CD4-positive, alpha-beta T cell treated with Interleukin-2 at 100 ng/mL for 4 hours (primary cell): ENCODE results near the gene GLS2.

Source experiments
- DNase-seq: peaks from one replicate; pipeline ENCODE4 v3.0.0-alpha.2; 2020; ENCODE audit warnings: low spot score

The GLS2 gene

DNA sequence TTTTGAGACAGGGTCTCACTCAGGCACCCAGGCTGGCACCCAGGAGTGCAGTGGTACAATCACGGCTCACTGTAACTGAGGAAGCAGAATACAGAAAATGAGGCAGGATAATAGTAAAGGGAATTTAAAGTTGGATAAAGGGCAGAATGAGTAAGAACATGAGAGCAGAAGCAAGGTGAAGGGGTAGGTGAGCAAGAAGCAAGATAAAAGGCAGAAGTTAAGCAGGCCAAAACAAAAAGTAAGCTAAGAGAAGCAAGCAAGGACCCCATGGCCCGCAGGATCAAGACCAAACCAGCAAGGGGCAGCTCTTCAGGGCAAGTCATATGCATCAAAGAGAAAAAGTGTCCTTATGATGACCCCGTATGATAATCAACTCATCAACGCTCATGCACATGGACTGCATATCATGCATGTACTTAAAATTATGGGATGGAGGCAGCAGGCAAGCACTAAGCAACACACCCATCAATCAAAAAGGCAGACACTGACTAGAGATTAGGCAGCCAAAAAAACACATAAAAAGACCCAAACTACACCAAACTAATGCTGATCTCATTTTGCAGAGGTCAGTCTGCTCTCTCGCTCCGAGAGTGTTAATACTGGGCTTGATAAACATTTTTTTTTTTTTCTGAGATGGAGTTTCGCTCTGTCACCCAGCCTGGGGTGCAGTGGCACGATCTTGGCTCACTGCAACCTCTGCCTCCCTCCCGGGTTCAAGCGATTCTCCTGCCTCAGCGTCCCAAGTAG lies 50.4 kb downstream of the GLS2 start:
- no peak for DNase-seq

DNA sequence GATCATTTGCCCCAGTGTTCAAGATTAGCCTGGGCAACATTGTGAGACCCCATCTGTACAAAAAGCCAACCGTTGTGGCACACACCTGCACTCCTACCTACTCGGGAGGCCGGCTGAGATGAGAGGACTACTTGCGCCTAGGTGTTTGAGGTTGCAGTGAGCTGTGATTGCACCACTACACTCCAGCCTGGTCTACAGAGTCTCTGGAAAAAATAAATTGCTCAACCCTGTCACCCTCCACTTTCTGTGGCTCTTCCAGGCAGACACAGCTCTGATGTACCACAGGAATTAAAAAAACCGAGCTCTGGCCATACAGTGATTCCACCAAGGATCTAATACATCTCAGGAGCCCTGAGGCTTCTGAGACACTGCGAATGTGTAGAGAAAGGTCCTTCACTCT lies 53.1 kb downstream of the GLS2 start:
- no peak for DNase-seq

DNA sequence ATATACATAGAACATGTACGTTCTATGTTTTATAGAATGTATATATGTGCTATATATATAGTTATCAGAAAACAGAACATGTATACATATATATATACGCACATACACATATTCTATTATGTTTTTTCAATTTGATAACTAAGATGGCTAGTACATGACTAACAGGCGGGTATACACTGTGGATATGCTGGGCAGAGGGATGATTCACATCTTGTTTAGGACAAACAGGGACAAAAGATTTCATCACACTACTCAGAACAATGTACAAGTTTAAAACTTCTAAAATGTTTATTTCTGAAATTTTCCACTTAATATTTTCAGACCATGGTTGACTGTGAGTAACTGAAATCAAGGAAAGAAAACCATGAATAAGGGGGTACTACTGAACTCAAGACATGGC lies 56.1 kb downstream of the GLS2 start:
- no peak for DNase-seq

DNA sequence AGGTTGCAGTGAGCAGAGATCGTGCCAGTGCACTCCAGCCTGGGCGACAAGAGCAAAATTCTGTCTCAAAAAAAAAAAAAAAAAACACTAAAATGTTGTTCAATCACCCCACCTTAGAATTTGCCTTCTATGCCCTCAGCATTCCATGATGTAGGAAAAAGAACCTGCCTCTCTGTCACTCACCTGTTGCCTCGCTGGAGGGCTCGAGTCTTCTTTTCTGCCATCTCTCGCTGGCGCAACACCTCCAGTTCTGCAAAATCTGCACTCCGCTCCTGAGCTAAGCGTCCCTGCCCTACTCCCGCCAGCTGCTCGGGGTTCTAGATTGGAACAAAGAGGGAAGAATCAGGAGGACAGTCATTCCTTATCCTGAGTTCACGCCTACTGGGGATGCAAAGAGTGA lies 56.7 kb downstream of the GLS2 start:
- DNase-seq = no peak

DNA sequence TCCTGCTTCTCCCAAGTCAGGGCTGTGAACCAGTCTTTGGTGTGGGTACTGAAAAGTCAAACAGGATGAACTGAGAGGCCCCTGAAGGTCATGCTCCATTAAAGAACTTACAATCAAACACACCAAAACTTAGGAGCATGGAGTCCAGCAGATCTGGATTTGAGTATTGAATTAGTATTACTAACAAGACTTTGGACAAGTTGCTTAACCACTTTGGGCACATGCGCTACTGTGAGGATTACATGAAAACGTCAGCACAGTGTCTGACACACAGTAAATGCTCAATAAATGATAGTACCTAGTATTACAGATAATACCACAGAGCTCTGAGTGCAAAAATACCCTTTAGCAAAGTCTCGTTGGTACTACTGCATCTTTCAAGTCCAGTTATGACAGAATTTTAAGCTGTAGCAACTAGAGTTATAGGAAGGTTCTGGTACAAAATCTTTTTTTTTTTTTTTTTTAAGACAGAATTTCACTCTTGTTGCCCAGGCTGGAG lies 62.0 kb downstream of the GLS2 start:
- no peak for DNase-seq

DNA sequence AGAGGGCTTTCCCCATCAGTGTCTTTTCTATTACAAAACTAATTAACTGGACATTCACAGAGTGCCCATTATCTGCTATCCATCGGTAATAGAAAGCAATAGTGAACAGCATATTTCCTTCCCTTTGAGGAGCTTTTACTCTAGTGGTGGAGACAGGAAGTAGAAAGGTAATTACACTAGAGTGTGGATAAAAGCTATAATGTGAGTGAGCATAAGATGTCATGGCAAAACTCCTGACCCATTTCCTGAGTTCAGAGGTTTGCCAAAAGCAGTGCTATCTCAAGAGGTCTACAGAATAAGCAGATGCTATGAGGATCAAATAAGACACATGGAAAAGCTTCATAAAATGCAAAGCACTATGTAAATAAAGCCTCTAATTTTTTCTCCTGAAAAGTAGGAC lies 62.8 kb downstream of the GLS2 start:
- no peak for DNase-seq
